GM13977 (cell line): ENCODE measurements around the gene MEF2C.

ENCODE experiments used
- DNase-seq: peaks from one replicate; pipeline ENCODE4 v3.0.0; 2012; ENCODE audit warnings: low spot score
- in situ Hi-C: fragments of 300-500 bp; cut with MboI; formaldehyde crosslinking; loops from one replicate; pipeline ENCODE4 v1.12.0; 2022; ENCODE audit warnings: low sequenced_read_pairs, low pct_unique_long_range_greater_than_20kb, mixed read lengths, inconsistent platforms; ENCODE audit not compliant: unreplicated experiment
- TF ChIP-seq, protein P1 (sequence below): IDR thresholded peaks from 2 replicates; pipeline ENCODE4 v1.5.1; 2012; ENCODE audit warnings: mild to moderate bottlenecking, control low read depth; ENCODE audit not compliant: insufficient read depth; ENCODE audit errors: extremely low read depth, missing control alignments

The MEF2C gene

DNA sequence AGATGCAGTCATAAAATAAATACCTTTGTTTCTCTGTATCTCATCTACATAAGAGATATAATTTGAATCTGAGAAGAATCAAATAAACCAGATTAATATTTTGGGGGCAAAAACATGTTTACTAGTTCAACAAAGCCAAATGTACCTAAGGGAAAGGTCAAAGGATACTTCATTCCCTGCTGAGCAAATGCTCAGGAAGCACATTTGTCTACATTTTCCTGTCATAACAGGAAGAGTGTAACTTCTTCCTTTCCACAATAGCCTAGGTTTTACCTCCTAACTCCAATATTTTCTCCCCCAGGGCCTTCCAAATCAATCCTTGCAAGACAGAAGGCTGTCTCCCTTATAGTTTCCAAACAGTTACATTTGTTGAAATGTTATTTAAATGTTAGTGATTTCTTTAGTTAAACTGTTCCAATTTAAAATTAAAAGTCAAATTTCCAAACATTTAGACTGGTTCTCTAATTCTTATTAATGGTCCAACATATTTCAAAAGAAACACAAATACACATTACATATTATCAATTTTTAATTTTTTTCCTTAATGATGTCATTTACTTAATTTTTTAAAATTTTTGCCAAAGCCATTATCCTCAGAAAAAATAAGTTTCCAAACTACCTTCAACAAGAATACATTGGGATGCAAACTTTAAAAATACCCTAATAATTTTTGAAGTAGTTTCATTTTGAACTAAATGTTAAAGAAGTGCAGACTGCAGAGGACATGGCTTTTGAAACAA lies 67.8 kb downstream of the MEF2C start:
- no peak for DNase-seq
- TF ChIP-seq, protein P1, sequence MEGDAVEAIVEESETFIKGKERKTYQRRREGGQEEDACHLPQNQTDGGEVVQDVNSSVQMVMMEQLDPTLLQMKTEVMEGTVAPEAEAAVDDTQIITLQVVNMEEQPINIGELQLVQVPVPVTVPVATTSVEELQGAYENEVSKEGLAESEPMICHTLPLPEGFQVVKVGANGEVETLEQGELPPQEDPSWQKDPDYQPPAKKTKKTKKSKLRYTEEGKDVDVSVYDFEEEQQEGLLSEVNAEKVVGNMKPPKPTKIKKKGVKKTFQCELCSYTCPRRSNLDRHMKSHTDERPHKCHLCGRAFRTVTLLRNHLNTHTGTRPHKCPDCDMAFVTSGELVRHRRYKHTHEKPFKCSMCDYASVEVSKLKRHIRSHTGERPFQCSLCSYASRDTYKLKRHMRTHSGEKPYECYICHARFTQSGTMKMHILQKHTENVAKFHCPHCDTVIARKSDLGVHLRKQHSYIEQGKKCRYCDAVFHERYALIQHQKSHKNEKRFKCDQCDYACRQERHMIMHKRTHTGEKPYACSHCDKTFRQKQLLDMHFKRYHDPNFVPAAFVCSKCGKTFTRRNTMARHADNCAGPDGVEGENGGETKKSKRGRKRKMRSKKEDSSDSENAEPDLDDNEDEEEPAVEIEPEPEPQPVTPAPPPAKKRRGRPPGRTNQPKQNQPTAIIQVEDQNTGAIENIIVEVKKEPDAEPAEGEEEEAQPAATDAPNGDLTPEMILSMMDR: no peak
- in situ Hi-C loops: no loop called here

DNA sequence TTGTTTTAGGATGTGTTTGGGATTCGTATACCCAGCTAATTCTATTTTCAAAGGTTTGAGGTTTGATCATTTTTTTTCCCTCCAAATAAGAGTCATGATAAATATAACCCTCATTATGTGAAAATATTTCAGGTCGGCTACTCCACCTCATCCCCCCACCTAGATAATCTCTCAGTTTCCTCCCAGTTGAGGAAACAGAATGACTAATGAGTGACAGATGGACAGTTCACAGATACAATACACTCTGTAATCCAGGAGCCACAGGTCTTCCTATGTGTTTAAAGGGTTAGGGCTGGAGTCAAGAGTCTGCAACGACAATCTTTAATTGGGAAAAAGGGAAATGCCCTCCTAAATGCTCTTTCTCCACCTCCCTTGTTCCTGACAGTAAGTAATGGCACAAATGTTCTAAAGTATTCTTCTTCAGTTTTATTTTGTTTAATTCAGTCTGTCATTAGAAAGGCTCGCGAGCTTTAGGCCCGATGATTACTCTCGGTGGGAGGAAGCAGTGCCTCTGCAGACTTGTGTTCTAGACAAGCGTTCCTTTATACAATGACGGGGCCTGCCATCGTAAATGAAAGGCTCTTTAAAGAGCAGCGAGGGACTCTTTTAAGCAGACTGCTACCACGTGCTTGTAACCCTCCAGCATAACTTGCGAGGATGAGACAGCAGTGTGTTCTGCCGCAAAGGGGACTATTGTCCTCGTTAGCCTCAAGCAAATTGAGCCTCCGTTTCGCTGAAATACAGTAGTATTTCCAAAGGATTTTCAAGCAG lies 69.0 kb downstream of the MEF2C start:
- DNase-seq: no peak
- in situ Hi-C loops: no loop called here
- TF ChIP-seq, protein P1: no peak

DNA sequence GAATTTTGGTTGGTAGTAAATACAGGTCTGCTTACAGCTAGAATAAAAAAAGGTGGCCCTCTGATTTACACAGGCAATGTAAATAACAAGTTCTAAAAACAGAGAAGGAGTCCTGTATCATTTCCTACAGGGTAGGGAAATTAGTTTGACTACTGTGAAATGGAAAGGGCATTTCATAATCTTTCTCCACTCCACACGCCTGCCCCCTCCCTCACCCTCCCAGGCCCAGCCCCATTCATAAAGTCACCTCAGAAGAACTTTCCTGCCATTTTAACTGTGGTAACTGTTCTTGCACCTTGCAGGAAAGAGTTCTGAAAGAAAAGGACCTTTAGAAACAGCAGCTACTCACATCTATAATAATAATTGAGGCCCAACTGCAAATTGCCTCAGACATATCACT lies 69.7 kb downstream of the MEF2C start:
- no peak for DNase-seq
- TF ChIP-seq, protein P1: no peak
- in situ Hi-C loops: no loop called here

DNA sequence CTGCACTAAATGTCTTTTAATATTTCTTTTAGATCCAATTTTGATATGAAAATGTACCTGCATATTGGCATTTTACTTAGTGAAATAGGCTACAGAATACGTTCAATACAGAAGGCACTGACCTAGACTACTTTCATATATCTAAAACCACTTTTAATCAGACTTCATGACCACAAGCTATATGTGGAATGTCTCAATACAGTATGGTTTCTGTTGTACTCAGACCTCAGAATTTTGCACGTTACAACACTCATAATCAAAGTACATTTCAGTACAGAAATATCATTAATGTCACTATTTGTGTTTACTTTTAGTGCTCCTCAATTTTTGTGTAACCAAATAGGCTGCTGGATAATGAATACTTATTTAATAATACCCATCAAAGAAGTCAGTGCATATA lies 74.8 kb downstream of the MEF2C start:
- TF ChIP-seq, protein P1: no peak
- DNase-seq: no peak
- in situ Hi-C loops: no loop called here

DNA sequence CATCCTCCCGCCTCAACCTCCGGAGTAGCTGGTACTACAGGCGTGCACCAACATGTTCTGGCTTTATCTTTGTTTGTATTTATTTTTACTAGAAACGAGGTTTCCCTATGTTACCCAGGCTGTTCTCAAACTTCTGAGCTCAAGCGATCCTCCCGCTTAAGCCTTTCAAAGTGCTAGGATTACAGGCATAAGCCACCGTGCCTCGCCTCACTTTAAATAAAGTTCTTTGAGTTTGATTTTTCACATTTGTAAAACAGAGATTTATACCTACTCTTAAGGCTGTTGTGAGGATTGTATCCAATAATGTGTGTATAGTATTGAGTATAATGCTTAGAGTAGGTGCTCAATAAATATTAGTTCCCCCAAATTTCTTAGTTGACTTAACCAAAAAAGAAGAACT lies 75.7 kb downstream of the MEF2C start:
- TF ChIP-seq, protein P1: no peak
- DNase-seq: no peak
- in situ Hi-C loops: no loop called here

DNA sequence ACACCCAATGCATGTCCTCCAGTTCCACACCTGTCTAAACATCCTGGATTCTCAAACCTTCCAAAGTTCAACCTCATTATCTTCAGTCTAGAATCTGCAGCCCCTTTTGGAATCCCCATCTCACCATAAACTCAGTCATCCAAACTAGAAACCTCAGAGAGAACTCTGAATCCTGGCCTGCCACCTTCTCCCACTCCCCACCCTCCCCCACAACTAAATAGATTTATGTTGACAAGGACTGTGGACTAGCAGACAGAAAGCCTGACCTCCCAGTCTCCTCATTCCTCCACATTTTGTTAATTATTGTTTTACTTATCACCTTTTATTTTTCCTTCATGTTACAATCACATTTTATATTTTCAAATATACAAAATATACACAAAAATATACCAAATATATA lies 76.6 kb downstream of the MEF2C start:
- TF ChIP-seq, protein P1: no peak
- DNase-seq: no peak
- in situ Hi-C loops: no loop called here
